NOMO-1 treated with dmso at 0.1 percent for 144 hours (cell line): ENCODE measurements around the gene PASK.
A peak's percentile ranks its signal among the peaks of the same experiment; 100 is the strongest.

Source experiments
- DNase-seq: peaks from one replicate; lab custom pipeline; 2025; ENCODE audit not compliant: unreplicated experiment; lab: John Stamatoyannopoulos, UW

PASK gene

GRCh38 chr2:241149925-241150659, 820 bp upstream of the PASK start, which contains the start of gene PPP1R7:
Gene PPP1R7 (plus strand): TSS chr2:241150467. CDS start chr2:241150496, 29 bp downstream.
- peak; percentile 96 for DNase-seq

- DNase-seq, result no peak
Observed at GRCh38 chr2:241149675-241149924, 328 bp upstream of the PASK start.

GRCh38 chr2:241148239-241148638, 1.0 kb downstream of the PASK start:
- no peak for DNase-seq

- no peak for DNase-seq
Observed at GRCh38 chr2:241147336-241147735, 1.9 kb downstream of the PASK start.

GRCh38 chr2:241146286-241146685, 3.0 kb downstream of the PASK start:
- DNase-seq, result no peak

GRCh38 chr2:241142593-241142992, 6.7 kb downstream of the PASK start:
- DNase-seq, result no peak

- no peak for DNase-seq
Observed at GRCh38 chr2:241142063-241142462, 7.2 kb downstream of the PASK start.

GRCh38 chr2:241141214-241141770, 8.0 kb downstream of the PASK start:
- no peak for DNase-seq

GRCh38 chr2:241140445-241140840, 8.8 kb downstream of the PASK start:
- no peak for DNase-seq

GRCh38 chr2:241139531-241140444, 9.5 kb downstream of the PASK start:
- DNase-seq, result no peak

- DNase-seq, result no peak
Observed at GRCh38 chr2:241138471-241138870, 10.8 kb downstream of the PASK start.

- no peak for DNase-seq
Observed at GRCh38 chr2:241137276-241138190, 11.7 kb downstream of the PASK start.

- DNase-seq, result no peak
Observed at GRCh38 chr2:241136661-241137260, 12.5 kb downstream of the PASK start.

GRCh38 chr2:241136191-241136590, 13.1 kb downstream of the PASK start:
- no peak for DNase-seq

- DNase-seq, result no peak
Observed at GRCh38 chr2:241135737-241136136, 13.5 kb downstream of the PASK start.

GRCh38 chr2:241134711-241135110, 14.6 kb downstream of the PASK start:
- no peak for DNase-seq

GRCh38 chr2:241133436-241133820, 15.8 kb downstream of the PASK start:
- DNase-seq, result no peak

- DNase-seq, result no peak
Observed at GRCh38 chr2:241132538-241133435, 16.5 kb downstream of the PASK start.

GRCh38 chr2:241131531-241131930, 17.7 kb downstream of the PASK start:
- DNase-seq, result no peak

- DNase-seq, result no peak
Observed at GRCh38 chr2:241130316-241130715, 19.0 kb downstream of the PASK start.
